T-helper 2 cell treated with Interferon-gamma antibody and Interleukin-4, amounts not matched to agents 100 ng/mL and 5 ng/mL, for 36 hours (primary cell): Measurements from ENCODE around the gene PIH1D1. TPM values are rescaled to one million over a fixed set of nuclear protein-coding genes. Genes with fewer than 3 reads are reported as not detected.

ENCODE experiments used
- intact Hi-C: fragments of 100-400 bp; cut with micrococcal nuclease; formaldehyde crosslinking; loops from one replicate; pipeline ENCODE4 v1.15.1; 2023
- total RNA-seq: library from RNA; stranded (reverse); gene quantifications from 2 replicates; pipeline ENCODE4 v1.2.3, GENCODE V29; 2022

The PIH1D1 gene
- total RNA-seq, 1 donor from 2014 or later, result 150 TPM

DNA sequence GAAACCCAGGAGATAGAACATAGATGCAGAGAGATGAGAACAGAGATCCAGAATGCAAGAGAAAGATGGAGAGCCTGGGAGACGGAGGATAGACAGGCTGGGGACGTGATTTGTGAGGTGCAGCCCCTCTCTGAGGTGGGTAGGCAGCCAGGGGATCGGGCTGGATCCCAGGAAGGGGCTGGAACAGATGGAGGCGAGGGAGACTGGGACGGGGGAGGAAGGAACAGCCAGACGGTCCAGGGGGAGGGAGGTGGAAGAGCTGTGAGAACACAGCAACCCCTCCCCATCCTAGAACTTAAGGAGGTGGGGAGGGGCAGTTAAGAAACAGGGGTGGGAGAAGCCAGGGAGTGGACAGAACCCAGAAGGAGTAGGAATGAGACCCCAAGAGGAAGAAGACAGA lies 13.4 kb downstream of the PIH1D1 start:
- intact Hi-C loops, result no loop called here

DNA sequence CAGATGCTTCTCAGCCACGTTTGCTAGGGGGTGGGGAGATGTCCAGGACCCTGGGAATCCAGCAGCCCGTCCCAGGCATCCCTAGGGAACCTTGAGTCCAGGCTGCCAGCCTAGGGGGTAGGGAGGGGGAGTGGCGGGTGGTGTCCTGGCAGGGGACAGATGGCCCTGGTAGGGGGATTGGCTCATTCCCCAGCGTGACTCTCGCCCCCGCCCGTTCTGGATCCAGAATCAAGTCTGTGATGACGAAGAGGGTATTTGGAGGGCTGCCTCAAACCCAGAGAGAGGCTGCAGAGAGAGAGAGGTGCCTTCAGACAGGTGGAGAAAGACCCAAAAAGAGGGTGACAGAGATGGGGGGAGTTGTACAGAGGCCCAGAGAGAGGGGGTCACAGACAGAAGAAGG lies 14.4 kb downstream of the PIH1D1 start:
- intact Hi-C loops, result no loop called here

DNA sequence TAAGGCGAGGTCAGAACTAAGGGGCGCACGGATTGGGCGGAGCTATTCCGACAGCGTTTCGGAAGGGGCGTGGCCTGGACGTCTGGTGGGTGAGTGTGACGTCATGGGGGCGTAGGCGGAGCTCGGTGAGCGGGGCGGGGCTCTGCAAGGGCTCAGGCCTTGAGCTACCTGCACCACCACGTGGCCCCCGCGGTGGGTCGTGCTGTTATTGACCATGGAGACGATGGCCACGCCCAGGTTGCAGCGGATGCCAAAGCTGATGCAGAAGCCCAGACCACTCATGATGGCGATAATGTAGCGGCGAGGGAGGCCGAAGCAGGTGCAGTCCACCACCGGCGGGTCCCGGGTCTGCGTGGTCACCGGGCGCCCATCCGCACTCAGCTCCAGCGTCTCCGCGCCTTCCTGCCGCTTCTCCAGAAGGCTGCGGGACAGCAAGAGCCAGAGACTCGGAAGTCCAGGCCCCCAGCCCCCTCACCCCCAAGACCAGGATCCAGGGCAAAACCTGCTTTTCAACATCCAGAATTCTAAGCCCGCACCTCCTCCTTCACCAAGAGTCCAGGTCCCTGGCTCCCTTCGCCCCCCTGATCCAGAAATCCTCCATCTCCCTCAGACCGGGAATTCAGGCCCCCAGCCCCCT lies 15.1 kb downstream of the PIH1D1 start:
- intact Hi-C loops, result no loop called here

DNA sequence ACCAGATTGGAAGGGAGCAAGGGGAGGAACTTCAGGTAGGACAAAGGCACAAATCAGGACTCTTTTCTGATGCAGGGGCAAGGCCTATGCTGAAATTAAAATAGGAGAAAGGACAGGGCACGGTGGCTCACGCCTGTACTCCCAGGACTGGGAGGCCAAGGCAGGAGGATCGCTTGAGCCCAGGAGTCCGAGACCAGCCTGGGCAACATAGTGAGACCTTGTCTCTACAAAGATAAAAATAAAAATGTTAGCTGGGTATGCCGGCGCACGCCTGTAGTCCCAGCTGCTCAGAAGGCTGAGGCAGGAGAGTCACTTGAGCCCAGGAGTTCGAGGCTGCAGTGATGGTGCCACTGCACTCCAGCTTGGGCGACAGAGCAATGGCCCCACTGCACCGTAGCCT lies 15.9 kb downstream of the PIH1D1 start:
- intact Hi-C loops, result no loop called here

DNA sequence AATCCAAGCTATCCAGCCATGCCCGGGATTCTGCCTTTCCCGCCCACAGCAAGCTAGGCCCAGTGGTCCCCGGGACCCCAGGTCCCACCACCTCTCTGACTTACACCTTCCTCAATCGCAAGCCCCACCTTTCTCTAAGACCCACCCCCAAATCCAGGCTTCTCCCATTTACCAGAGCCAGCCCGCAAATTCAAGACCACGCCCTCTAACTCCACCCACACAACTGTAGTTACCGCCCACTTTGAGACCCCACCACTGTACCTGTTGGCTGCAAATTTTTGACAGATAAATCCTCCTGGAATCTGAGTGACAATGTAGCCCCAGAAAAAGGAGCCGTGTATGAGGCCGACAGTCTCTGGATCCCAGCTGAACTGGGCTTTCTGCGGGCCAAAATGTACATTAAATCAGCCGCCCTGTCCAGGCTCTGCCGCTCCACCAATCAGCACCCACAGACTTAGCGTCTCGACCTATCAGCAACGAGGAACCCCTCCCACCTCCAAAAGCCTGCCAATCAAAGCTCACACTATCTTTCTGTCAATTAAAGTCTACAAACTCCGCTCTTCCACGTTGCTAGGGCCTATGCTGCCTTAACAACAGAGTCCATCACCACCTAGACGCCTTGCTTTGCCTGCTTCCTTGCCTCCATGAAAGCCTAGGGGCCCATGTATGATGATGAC lies 16.6 kb downstream of the PIH1D1 start:
- intact Hi-C loops, result no loop called here

DNA sequence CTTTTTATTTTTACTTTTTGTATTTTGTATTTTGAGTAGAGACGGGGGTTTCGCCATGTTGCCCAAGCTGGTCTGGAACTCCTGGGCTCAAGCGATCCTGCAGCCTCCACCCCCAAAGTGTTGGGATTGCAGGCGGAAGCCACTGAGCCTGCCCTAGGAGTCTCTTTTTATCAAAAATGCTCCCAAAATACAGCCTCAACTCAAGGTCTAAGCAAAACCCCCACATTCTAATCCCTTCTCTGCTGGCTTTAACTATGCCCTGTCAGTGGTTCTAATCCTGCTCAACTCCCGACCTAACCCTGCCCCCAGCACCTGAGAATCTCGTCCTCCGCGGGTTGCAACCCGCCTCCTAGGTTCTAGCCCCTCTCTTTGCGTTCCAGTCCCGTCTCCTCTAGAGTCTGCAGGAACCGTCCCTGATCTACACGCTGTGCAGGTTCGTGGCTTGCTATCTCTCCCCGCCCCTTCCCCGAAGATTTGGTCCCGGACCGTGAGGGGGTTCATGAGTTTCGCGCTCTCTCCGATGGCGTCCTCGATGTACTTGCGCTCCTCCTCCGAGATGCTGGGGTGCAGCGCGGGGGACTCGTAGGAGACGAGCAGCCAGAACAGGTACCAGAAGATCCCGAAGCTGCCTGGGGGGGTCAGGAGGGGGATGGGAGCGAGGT lies 18.2 kb downstream of the PIH1D1 start:
- intact Hi-C loops, result no loop called here

DNA sequence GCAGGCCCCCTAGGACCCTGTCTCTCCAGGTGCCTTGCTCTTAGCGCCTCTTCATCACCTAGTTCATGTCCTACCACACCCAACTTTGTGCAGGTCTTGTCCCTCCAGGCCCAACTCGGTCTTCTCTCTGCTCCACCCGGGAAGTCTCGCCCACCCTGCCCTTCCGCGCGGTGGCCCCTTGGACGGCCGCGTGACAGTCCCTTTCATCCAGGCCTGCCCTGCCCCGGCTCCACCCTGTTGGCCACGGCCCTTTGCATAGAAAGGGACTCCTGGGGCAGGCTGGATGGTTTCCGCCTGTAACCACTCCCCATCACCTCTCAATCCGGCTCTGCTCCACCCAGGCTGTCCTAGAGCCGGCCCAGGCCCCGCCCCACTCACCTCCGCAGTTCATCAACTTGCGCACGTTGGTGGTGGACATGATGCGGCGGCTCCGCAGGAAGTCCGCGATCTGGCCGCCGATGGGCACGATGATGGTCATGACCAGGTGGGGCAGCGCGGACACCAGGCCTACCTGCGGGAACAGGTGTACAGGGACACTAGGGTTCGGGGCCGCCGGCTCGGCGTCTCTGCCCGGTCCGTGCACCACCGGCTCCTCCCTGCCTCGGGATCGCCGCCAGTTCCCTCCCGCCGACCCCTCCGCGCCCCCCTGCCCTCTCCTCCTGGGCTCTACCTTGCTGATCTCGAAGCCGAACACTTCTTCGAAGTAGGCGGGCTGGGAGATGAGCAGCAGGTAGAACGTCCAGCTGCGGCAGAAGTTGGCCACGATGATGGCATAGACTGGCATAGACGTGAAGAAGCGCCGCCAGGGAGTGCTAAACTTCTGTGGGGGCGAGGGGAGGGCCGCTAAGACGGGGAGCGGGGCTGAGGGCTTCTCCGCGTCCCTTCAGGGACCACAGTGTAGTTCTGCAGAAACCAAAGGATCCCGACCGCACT lies 19.2 kb downstream of the PIH1D1 start:
- intact Hi-C loops, result no loop called here

DNA sequence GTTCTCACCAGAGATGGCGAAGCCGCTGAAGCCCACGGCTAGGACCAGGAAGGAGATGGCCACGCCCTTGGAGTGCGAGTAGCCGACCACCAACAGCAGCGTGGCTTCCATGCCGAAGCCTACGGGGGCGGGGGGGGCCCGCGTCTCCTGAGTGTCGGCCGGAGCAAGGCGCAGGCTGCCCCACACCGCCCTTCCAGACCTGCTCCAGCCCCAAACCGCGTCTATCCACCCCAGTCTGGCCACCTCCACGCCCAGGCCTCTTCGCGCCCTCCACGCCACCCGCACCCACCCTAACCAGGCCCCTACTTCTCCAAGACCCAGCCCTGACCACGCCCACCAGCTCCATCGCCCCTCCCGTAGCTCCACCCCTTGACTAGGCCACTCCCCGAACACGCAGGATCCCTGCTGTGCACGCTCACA lies 20.3 kb downstream of the PIH1D1 start:
- intact Hi-C loops, result no loop called here

DNA sequence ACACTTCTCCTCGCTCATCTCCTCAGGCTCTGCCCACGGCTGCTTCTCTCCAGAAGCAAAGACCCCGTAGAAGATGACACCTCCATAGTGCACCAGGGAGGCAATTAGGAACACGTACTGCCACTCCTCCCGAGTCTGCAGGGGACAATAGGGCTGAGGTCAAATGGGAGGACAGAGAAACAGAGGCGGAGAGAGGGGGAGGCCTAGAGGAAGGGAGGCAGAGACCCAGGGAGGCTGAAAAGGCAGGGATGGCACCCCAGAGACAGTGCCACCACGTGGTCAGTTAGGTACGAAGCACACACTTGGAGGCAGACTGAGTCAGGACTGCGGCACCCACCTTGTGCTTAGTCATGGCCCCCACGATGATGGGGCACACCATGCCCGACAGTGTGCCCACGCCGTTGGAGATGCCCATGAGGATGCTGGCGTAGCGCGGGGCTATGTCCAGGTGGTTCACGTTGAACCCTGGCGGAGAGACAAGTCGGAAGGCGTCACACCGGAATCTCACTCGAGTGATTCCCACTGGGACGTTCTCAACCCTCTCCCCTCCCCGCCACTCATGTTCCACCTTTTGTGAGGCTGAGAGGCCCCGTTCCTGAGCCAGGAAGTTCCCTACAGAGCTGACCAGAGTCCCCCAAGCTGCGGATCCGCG lies 20.8 kb downstream of the PIH1D1 start:
- intact Hi-C loops, result loop anchor here (1.0 kb wide), 1 partner anchor 39 kb away; no protein-coding TSS in a partner anchor

DNA sequence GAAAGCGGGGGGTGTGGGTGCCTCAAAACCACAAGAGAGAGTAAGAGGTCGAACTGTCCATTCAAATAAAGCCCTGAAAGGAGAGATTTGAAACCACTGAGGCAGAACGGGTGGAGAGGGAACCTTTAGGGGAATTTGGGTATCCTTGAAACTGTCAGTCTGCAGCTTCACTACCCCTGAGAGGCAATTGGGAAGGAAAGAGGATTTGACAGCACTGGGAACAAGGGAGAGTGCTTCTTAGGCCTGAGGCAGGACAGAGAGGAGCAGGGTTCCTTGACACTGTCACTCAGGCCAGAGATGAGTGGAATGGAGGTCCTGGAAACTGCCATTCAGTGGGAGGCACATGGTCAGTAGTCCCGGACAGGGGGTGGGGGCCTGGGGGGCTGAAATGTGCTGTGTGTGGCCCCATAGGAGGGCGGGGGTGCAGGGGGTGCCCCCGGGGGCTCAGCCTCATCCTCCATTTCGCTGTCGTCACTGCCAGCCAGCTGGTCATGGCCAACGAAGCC lies 21.4 kb downstream of the PIH1D1 start:
- intact Hi-C loops, result loop anchor here (1.0 kb wide), 1 partner anchor 38 kb away; no protein-coding TSS in a partner anchor

DNA sequence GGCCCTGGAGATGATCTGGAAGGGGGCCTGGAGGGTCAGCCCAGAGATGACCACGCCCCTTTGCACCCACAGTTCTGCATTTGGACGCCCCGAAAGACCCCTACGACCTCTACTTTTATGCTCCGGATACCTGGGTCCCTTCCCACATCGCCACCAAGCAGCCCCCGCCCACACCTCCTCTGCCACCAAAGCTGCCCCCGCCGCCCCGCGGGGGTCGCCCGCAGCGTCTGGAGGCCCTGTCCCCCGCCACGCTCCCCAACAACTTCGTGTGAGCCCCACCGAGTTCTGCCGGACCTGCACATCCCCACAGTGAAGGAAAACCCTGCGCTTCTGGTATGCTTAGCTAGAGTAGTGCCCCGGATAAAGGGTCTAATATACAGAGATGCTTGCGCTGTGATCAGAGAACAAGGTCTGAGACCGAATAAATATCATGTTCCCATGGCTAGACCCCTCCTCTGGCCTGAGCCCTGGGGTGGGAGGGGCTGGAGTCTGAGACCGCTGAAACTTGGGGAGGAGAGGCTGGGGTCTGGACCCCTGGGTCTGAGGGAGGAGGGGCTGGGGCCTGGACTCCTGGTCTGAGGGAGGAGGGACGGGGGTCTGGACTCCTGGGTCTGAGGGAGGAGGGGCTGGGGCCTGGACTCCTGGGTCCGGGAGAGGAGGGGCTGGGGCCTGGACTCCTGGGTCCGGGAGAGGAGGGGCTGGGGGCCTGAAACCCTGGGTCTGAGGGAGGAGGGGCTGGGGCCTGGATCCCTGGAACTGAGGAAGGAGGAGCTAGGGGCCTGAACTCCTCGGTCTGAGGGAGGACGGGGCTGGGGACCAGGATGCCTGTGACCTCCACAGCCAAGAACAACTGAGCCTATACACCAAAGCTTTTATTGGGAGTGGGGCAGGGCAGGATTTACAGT lies 22.8 kb downstream of the PIH1D1 start:
- intact Hi-C loops, result no loop called here

DNA sequence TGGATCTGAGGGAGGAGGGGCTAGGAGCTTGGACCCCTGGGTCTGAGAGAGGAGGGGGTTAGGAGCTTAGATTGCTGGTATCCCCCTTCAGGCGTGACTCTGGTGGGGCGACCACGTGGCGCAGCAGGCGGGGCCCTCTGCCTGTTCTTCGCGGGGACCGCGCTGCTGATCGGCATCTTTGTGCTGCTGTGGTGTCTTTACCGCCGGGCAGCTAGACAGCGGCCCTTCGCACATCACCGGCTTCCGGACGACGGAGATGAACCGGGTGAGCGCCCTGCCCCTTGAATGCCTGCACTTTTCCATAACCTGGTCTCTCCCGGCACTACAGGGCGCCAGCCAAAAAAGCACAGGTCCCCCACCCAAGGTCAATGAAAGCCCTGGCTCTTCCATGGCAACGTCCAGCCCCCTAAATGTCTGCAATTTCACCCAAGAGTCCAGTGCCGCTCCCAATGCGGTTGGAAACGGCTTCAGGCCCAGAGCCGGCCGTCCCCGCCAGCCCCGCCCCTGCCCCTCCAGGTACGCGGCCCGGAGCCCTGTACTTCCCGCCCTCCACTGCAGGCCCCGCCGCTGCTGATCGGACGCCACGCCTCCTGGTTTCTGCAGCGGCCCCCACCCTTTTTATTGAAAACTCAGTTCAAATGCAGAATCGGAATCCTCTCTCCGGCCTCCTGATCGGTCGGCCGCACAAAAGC lies 23.6 kb downstream of the PIH1D1 start:
- intact Hi-C loops, result no loop called here

DNA sequence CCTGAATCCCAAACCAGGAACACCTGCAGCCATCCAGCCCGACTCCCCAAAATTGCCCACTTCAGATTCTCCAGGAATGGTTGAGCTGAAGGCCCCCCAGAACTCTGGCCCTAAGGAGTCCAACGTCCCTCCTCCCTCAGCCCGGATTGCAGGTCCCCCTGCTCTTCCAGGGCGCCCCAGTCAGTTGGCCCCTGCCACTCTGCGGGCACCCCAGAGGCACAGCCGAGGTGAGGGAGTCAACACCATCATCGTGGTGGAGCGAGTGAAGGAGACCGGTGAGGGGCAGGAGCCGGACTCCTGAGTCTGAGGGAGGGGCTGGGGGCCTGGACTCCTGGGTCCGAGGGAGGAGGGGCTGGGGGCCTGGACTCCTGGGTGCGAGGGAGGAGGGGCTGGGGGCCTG lies 24.3 kb downstream of the PIH1D1 start:
- intact Hi-C loops, result no loop called here

DNA sequence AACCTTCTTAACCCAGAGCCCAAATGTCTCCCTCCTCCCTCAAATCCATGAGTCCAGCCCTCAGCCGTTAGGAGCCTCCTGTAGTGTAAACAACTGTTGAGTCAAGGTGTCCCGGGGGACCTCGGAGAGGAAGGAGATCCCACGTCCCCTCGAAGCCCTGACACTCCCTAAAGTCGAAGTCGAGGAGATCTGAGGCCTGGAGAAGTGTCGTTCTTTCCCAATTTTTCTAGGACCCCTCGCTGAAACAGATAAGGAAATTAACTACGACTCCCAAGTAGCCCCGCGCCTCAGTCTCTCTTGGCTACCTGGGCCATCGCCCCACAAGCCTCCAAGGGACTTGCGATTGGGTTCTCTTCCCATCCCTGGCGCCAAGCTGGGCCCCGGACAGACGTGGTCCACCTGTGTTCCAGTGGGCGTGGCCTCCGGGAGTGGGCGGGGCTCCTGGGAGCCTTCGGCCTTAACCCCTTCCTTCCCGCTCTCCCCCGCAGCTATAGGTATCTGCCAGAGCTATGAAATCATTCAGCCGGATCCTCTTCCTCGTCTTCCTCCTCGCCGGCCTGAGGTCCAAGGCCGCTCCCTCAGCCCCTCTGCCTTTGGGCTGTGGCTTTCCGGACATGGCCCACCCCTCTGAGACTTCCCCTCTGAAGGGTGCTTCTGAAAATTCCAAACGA lies 25.6 kb downstream of the PIH1D1 start:
- intact Hi-C loops, result no loop called here

DNA sequence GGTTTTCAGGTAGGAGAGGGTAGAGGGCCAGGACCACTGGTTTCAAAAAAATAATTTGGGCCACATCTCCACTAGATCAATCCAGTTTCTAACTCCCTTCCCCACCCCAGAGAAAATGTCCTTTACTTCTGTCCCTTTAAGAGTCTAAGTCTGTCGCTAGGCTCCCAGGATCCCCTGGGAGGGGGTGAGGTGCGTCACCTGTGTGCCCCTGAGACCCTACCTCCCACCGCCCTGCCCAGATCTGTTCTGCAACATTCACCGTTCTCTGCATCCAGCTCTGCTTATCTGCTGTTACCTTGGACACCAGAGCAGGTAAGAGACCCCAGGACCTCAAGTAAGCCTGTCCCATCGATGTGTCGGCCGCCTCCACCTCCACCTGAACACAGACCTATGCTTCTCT lies 26.4 kb downstream of the PIH1D1 start, which contains the start of gene GFY:
TSS of gene GFY (plus strand) at position 211 of the 400 bp plus-strand sequence. CDS start 1,043 bp downstream, outside the sequence.
- intact Hi-C loops, result no loop called here

DNA sequence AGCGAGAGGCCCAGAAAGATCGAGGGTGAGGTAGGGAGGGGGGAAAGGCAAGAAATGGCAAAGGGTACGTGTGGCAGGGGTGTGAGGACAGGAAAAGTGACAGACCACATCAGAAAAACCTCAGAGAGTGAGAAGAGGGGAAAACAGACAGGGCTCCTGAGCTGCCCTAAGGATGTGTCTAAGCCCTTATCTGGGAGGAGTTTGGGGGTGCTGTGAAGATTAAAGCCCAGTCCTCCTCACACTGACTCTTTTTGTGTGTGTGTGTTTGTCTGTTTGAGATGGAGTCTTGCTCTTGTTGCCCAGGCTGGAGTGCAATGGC lies 27.7 kb downstream of the PIH1D1 start:
- intact Hi-C loops, result loop anchor here (2.0 kb wide), 1 partner anchor 19 kb away; no protein-coding TSS in a partner anchor

DNA sequence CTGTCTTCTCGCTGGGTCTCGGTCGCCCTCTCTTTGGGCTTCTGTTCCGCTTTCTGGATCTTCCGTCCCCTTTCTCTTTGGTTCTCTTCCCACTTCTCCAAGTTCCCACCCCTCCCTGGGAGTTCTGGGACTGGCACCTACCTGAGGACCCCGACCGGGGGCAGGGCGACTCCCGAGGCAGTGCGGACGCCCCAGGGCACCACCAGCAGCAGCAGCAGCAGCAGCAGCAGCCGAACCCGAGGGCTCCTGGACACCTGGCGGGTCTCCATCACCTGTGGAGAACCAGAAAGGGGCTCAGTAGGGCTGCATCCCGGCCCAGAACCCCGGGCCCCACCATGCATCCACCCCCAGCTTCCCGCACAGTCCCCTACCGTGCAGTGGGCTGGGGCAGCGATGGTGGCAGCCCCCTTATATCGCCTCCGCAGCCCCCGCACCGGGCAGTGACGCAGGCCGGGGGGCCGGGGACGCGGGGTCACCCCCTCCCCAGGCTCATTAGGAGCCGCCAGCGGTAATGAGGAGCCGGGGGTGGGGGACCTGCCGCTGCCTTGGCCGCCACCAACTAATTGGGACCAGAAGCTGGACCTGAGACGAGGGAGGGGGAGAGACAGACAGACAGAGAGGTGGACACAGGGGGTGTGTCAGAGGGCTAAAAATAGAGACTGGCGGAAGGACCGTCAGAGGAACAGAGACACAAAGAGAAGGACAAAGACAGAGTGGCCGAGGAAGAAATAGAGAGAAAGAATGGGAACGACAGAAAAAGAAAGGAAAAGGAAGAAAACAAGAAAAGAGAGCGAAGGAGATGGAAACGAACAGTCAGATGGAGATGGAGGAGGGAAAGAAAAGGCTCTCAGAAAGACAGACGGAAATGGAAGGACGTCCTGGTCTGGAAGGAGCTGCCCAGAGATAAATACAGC lies 28.3 kb downstream of the PIH1D1 start, which contains the start of gene PTH2:
TSS of gene PTH2 (minus strand) at position 371 of the 914 bp plus-strand sequence. CDS start at position 269, 102 bp downstream.
- intact Hi-C loops, result loop anchor here (2.0 kb wide), 1 partner anchor 19 kb away; no protein-coding TSS in a partner anchor
